ENCODE results near the gene COL9A3.

COL9A3 gene

GRCh38 chr20:62799873-62800272 is 17.0 kb upstream of the COL9A3 start:
- Histone ChIP-seq H3K9ac (no peak overlapping the region), H3K27ac (no peak overlapping the region), H3K4me1 (ENCODE audit: low read depth, poor library complexity, severe bottlenecking) (peaks cover 12% of the 10 kb centered on the region), H4K20me1 (ENCODE audit: insufficient read depth) (no peaks in the 10 kb centered on the region), H3K79me2 (ENCODE audit: insufficient read depth, low read depth) (no peaks in the 10 kb centered on the region), H3K27me3 (ENCODE audit: insufficient read depth, low read depth) (no peaks in the 10 kb centered on the region), H2AFZ (ENCODE audit: low read depth) (no peak overlapping the region), H3K36me3 (ENCODE audit: insufficient read depth) (peaks cover 7% of the 10 kb centered on the region; the same call in 1 of the 2 replicates), H3K4me2 (no peak overlapping the region), H3K4me3 (IDR thresholded peaks at IDR 0.05; ENCODE audit: insufficient read depth, low read depth, low read length) (no peak overlapping the region)
- no peak for TF ChIP-seq CTCF (conservative IDR thresholded peaks at IDR 0.05; ENCODE audit: low read depth, low read length)

- H3K4me2 ChIP-seq = no peak overlapping the region
- H3K36me3 ChIP-seq (ENCODE audit: insufficient read depth) = peaks cover 7% of the 10 kb centered on the region; the same call in 1 of the 2 replicates
- peaks cover 3% of the 10 kb centered on the region for H3K79me2 ChIP-seq (ENCODE audit: insufficient read depth, low read depth)
- no peaks in the 10 kb centered on the region for H3K27me3 ChIP-seq (ENCODE audit: insufficient read depth, low read depth)
- no peaks in the 10 kb centered on the region for H4K20me1 ChIP-seq (ENCODE audit: insufficient read depth)
- H3K9ac ChIP-seq = no peak overlapping the region
- H3K27ac ChIP-seq = no peak overlapping the region
- no peak for TF ChIP-seq CTCF (conservative IDR thresholded peaks at IDR 0.05; ENCODE audit: low read depth, low read length)
- peaks cover 11% of the 10 kb centered on the region for H3K4me1 ChIP-seq (ENCODE audit: low read depth, poor library complexity, severe bottlenecking)
- H3K4me3 ChIP-seq (IDR thresholded peaks at IDR 0.05; ENCODE audit: insufficient read depth, low read depth, low read length) = no peak overlapping the region
- no peak overlapping the region for H2AFZ ChIP-seq (ENCODE audit: low read depth)
These were observed 16.3 kb upstream of the COL9A3 start for GRCh38 chr20:62800314-62801259.

- Histone ChIP-seq H3K4me3 (IDR thresholded peaks at IDR 0.05; ENCODE audit: insufficient read depth, low read depth, low read length) (no peak overlapping the region), H3K36me3 (ENCODE audit: insufficient read depth) (peaks cover 7% of the 10 kb centered on the region; the same call in 1 of the 2 replicates), H3K79me2 (ENCODE audit: insufficient read depth, low read depth) (peaks cover 12% of the 10 kb centered on the region), H3K4me1 (ENCODE audit: low read depth, poor library complexity, severe bottlenecking) (peaks cover 16% of the 10 kb centered on the region), H3K27ac (no peak overlapping the region), H4K20me1 (ENCODE audit: insufficient read depth) (no peaks in the 10 kb centered on the region), H2AFZ (ENCODE audit: low read depth) (no peak overlapping the region), H3K4me2 (no peak overlapping the region), H3K9ac (no peak overlapping the region), H3K27me3 (ENCODE audit: insufficient read depth, low read depth) (no peaks in the 10 kb centered on the region)
- no peak for TF ChIP-seq CTCF (conservative IDR thresholded peaks at IDR 0.05; ENCODE audit: low read depth, low read length)
These were observed 15.4 kb upstream of the COL9A3 start for GRCh38 chr20:62801284-62802010.

- Histone ChIP-seq H3K9ac (no peak overlapping the region), H3K27ac (no peak overlapping the region), H3K36me3 (ENCODE audit: insufficient read depth) (peaks cover 7% of the 10 kb centered on the region; the same call in 1 of the 2 replicates)
These were observed 14.7 kb upstream of the COL9A3 start for GRCh38 chr20:62802026-62802712.

More at GRCh38 chr20:62802026-62802712, 14.7 kb upstream of the COL9A3 start:
- peaks cover 18% of the 10 kb centered on the region for H3K4me1 ChIP-seq (ENCODE audit: low read depth, poor library complexity, severe bottlenecking)
- no peaks in the 10 kb centered on the region for H4K20me1 ChIP-seq (ENCODE audit: insufficient read depth)
- H2AFZ ChIP-seq (ENCODE audit: low read depth) = no peak overlapping the region
- no peak for TF ChIP-seq CTCF (conservative IDR thresholded peaks at IDR 0.05; ENCODE audit: low read depth, low read length)
- H3K79me2 ChIP-seq (ENCODE audit: insufficient read depth, low read depth) = peaks cover 17% of the 10 kb centered on the region
- no peak overlapping the region for H3K4me2 ChIP-seq
- no peak overlapping the region for H3K4me3 ChIP-seq (IDR thresholded peaks at IDR 0.05; ENCODE audit: insufficient read depth, low read depth, low read length)
- no peaks in the 10 kb centered on the region for H3K27me3 ChIP-seq (ENCODE audit: insufficient read depth, low read depth)
